CD14-positive monocyte (primary cell): ENCODE measurements around the gene GPATCH3. TPM values are rescaled to one million over a fixed set of nuclear protein-coding genes. Genes with fewer than 3 reads are reported as not detected.

ENCODE experiments used
- DNase-seq, 3 donors: peaks; one replicate each; pipeline ENCODE4 v3.0.0-alpha.2; 2011 to 2022
- H2AFZ ChIP-seq: 2 replicates; pipeline ENCODE4 v1.6.0; 2012; ENCODE audit warnings: mild to moderate bottlenecking, low read depth, low read length, inconsistent platforms; ENCODE audit not compliant: insufficient read depth, poor library complexity, severe bottlenecking
- H3K27ac ChIP-seq, 2 donors: 1 replicate in 1 of 2; 2 replicates in 1 of 2; pipeline ENCODE4 v1.5.1; 2012 to 2013; ENCODE audit warnings: low read length in 2 of 2, control low read depth in 1 of 2, inconsistent platforms in 1 of 2, low read depth in 1 of 2, mild to moderate bottlenecking in 1 of 2
- H3K27me3 ChIP-seq, 2 donors: one replicate each; pipeline versions ENCODE4 v1.6.0 to v1.6.1; 2011 to 2013; ENCODE audit warnings: low read length in 2 of 2; ENCODE audit not compliant: control insufficient read depth in 2 of 2, insufficient read depth in 2 of 2
- H3K36me3 ChIP-seq, 2 donors: replicated peaks in 1 of 2; 1 replicate in 1 of 2; 2 replicates in 1 of 2; pipeline versions ENCODE4 v1.5.1 to v1.6.1; 2012 to 2013; ENCODE audit warnings: low read length in 2 of 2, control low read depth in 1 of 2, inconsistent platforms in 1 of 2, mild to moderate bottlenecking in 1 of 2; ENCODE audit not compliant: insufficient read depth in 2 of 2, control insufficient read depth in 1 of 2
- H3K4me1 ChIP-seq, 2 donors: 1 replicate in 1 of 2; 2 replicates in 1 of 2; pipeline versions ENCODE4 v1.5.1 to v1.6.1; 2012 to 2013; ENCODE audit warnings: low read length in 2 of 2, control low read depth in 1 of 2, inconsistent platforms in 1 of 2, mild to moderate bottlenecking in 1 of 2, moderate library complexity in 1 of 2; ENCODE audit not compliant: insufficient read depth in 2 of 2, control insufficient read depth in 1 of 2
- H3K4me2 ChIP-seq: replicated peaks from 2 replicates; pipeline ENCODE3; 2012; ENCODE audit warnings: low read length, moderate library complexity, mild to moderate bottlenecking; ENCODE audit not compliant: poor library complexity, severe bottlenecking; ENCODE audit errors: extremely low read depth
- H3K4me3 ChIP-seq, 3 experiments: fragments of 200-600 bp in 1 of 3; sonication (generic) in 1 of 3; replicated peaks in 1 of 3; 1 replicate in 2 of 3; 2 replicates in 1 of 3; pipeline ENCODE4 v1.5.1; 2011 to 2013; ENCODE audit warnings: low read length in 3 of 3, mild to moderate bottlenecking in 3 of 3, control low read depth in 2 of 3, low read depth in 2 of 3, inconsistent platforms in 1 of 3, moderate library complexity in 1 of 3
- H3K79me2 ChIP-seq: 2 replicates; pipeline ENCODE4 v1.6.0; 2012; ENCODE audit warnings: mild to moderate bottlenecking, control low read depth, inconsistent platforms, low read length, moderate library complexity; ENCODE audit not compliant: insufficient read depth
- H3K9ac ChIP-seq: 2 replicates; pipeline ENCODE4 v1.6.0; 2017; ENCODE audit warnings: low read length, mild to moderate bottlenecking; ENCODE audit not compliant: insufficient read depth, poor library complexity, severe bottlenecking
- H3K9me3 ChIP-seq, 2 donors: replicated peaks in 1 of 2; 1 replicate in 1 of 2; 2 replicates in 1 of 2; pipeline versions ENCODE4 v1.5.1 to v1.6.1; 2012 to 2013; ENCODE audit warnings: low read length in 2 of 2, control low read depth in 1 of 2; ENCODE audit not compliant: control insufficient read depth in 1 of 2, insufficient read depth in 1 of 2
- H4K20me1 ChIP-seq: 2 replicates; pipeline ENCODE4 v1.6.0; 2012; ENCODE audit warnings: mild to moderate bottlenecking, low read length, control low read depth, moderate library complexity; ENCODE audit not compliant: insufficient read depth
- H3K27ac Mint-ChIP-seq, 7 donors: one replicate each; pipeline ENCODE4 v1.8.0; 2020; ENCODE audit warnings: mild to moderate bottlenecking in 7 of 7, mixed read lengths in 7 of 7, moderate library complexity in 6 of 7, inconsistent platforms in 2 of 7
- H3K27me3 Mint-ChIP-seq, 3 donors: one replicate each; pipeline ENCODE4 v1.8.0; 2021 to 2022; ENCODE audit warnings: low read depth in 3 of 3, mild to moderate bottlenecking in 3 of 3, mixed read lengths in 3 of 3, moderate library complexity in 3 of 3, inconsistent platforms in 1 of 3
- H3K36me3 Mint-ChIP-seq, 2 donors: one replicate each; pipeline ENCODE4 v1.8.0; 2020; ENCODE audit warnings: mixed read lengths in 2 of 2, inconsistent platforms in 1 of 2, mild to moderate bottlenecking in 1 of 2
- H3K4me1 Mint-ChIP-seq: one replicate; pipeline ENCODE4 v1.8.0; 2020; ENCODE audit warnings: mild to moderate bottlenecking, mixed read lengths
- H3K4me3 Mint-ChIP-seq, 2 donors: one replicate each; pipeline ENCODE4 v1.8.0; 2020; ENCODE audit warnings: mild to moderate bottlenecking in 2 of 2, mixed read lengths in 2 of 2, moderate library complexity in 1 of 2
- H3K9me3 Mint-ChIP-seq, 7 donors: one replicate each; pipeline ENCODE4 v1.8.0; 2020 to 2022; ENCODE audit warnings: mixed read lengths in 7 of 7, mild to moderate bottlenecking in 6 of 7, moderate library complexity in 6 of 7, inconsistent platforms in 2 of 7
- CTCF ChIP-seq: fragments of 200-600 bp; IDR thresholded peaks from one replicate; pipeline ENCODE4 v1.8.0; 2022; ENCODE audit warnings: antibody characterized with exemption, mild to moderate bottlenecking
- WGBS: methylation state at CpG from one replicate; pipeline ENCODE4 v1.1.5; 2013; ENCODE audit warnings: missing lambda C conversion rate; ENCODE audit not compliant: insufficient coverage; 5-methylcytosine and 5-hydroxymethylcytosine counted together
- intact Hi-C, 2 donors: fragments of 100-400 bp; cut with micrococcal nuclease; formaldehyde crosslinking; loops; one replicate each; pipeline versions ENCODE4 v1.15.0 to v1.15.1; 2023
- polyA plus RNA-seq, 3 donors: library from polyadenylated mRNA; depleted of rRNA in 1 of 3; unstranded in 2 of 3; stranded (reverse) in 1 of 3; fragments of 300-500 nt in 2 of 3; fragments of >200 nt in 1 of 3; fragmentation: Illumina TruSeq in 2 of 3; gene quantifications; 1 replicate in 2 of 3; 2 replicates in 1 of 3; pipeline ENCODE4 v1.2.3, GENCODE V29; 2012 to 2021

Gene GPATCH3
- polyA plus RNA-seq, 3 donors: 8.2 to 11.8 (median 10.7) TPM

- peaks cover 6 to 7% of the 10 kb centered on the region in 2 donors for H3K4me1 ChIP-seq
- no peak overlapping the region for H3K27ac ChIP-seq
- intact Hi-C loops: no loop called here
- H3K27me3 Mint-ChIP-seq: no peaks in the 10 kb centered on the region
- H2AFZ ChIP-seq: no peak overlapping the region
- no peak overlapping the region for H3K4me3 ChIP-seq
- H3K9me3 Mint-ChIP-seq: no peaks in the 10 kb centered on the region
- DNase-seq: no peak
- peaks cover 57 to 70% of the 10 kb centered on the region in 2 donors for H3K36me3 Mint-ChIP-seq
- peaks cover 5% of the 10 kb centered on the region for H4K20me1 ChIP-seq
- peaks cover 12% of the 10 kb centered on the region for H3K4me1 Mint-ChIP-seq
- H3K79me2 ChIP-seq: peaks cover 14% of the 10 kb centered on the region
- no CpG with 5 or more reads among the region's 10 CpGs for WGBS
- no peak overlapping the region for H3K9ac ChIP-seq
- H3K36me3 ChIP-seq: peaks cover 54 to 80% of the 10 kb centered on the region in 2 donors
- no peak overlapping the region for H3K4me3 Mint-ChIP-seq
- no peak overlapping the region for H3K4me2 ChIP-seq
- H3K9me3 ChIP-seq: no peaks in the 10 kb centered on the region
- TF ChIP-seq CTCF: no peak
- H3K27ac Mint-ChIP-seq: no peak overlapping the region
- no peaks in the 10 kb centered on the region for H3K27me3 ChIP-seq
Measured at GRCh38 chr1:26941311-26941710, 41.0 kb upstream of the GPATCH3 start.

- no peak overlapping the region for H3K9ac ChIP-seq
- no peak for DNase-seq
- no peak overlapping the region for H3K27ac ChIP-seq
- peaks cover 6 to 7% of the 10 kb centered on the region in 2 donors for H3K4me1 ChIP-seq
- intact Hi-C loops: no loop called here
- H2AFZ ChIP-seq: no peak overlapping the region
- no peaks in the 10 kb centered on the region for H3K9me3 ChIP-seq
- no peak overlapping the region for H3K4me2 ChIP-seq
- H4K20me1 ChIP-seq: peaks cover 5% of the 10 kb centered on the region
- peaks cover 0 to 1% (median 0%) of the 10 kb centered on the region in 7 donors for H3K9me3 Mint-ChIP-seq
- H3K79me2 ChIP-seq: peaks cover 25% of the 10 kb centered on the region
- H3K4me1 Mint-ChIP-seq: peaks cover 12% of the 10 kb centered on the region
- no peaks in the 10 kb centered on the region for H3K27me3 ChIP-seq
- H3K4me3 Mint-ChIP-seq: no peak overlapping the region
- H3K27ac Mint-ChIP-seq: peak overlapping the region in 4 of 7 donors; percentile 34 to 73 (median 69)
- H3K27me3 Mint-ChIP-seq: no peaks in the 10 kb centered on the region
- H3K36me3 Mint-ChIP-seq: peaks cover 47 to 60% of the 10 kb centered on the region in 2 donors
- TF ChIP-seq CTCF: no peak
- peaks cover 32 to 72% of the 10 kb centered on the region in 2 donors for H3K36me3 ChIP-seq
- WGBS: 96% methylated on average over 2 of the region's 2 CpGs
- H3K4me3 ChIP-seq: no peak overlapping the region
Measured at GRCh38 chr1:26938659-26939025, 38.4 kb upstream of the GPATCH3 start.
